HK-2 (cell line): ENCODE data around the gene ENAH.
"Not testable (repeated sequence)": the region's sequence is repeated elsewhere in the genome, so short reads cannot be mapped to it uniquely, and the experiment has no call there.

ENCODE experiments used
- DNase-seq: peaks from one replicate; pipeline ENCODE4 v3.0.0-alpha.2; 2018; ENCODE audit not compliant: unreplicated experiment

The ENAH gene

GRCh38 chr1:225526878-225527277 lies 126.0 kb downstream of the ENAH start:
- DNase-seq, result no peak

GRCh38 chr1:225525377-225525776 lies 127.5 kb downstream of the ENAH start:
- no peak for DNase-seq

- DNase-seq, result no peak
Measured at GRCh38 chr1:225524570-225524969, 128.4 kb downstream of the ENAH start.

- DNase-seq, result no peak
Measured at GRCh38 chr1:225523263-225523950, 129.5 kb downstream of the ENAH start.

GRCh38 chr1:225522588-225523262 lies 130.2 kb downstream of the ENAH start:
- no peak for DNase-seq

GRCh38 chr1:225520587-225521227 lies 132.2 kb downstream of the ENAH start:
- DNase-seq, result no peak

- no peak for DNase-seq
Measured at GRCh38 chr1:225519166-225519863, 133.6 kb downstream of the ENAH start.

- no peak for DNase-seq
Measured at GRCh38 chr1:225517697-225518096, 135.2 kb downstream of the ENAH start.

- DNase-seq, result no peak
Measured at GRCh38 chr1:225517221-225517620, 135.7 kb downstream of the ENAH start.

- no peak for DNase-seq
Measured at GRCh38 chr1:225514671-225515081, 138.2 kb downstream of the ENAH start.

- not testable (repeated sequence) for DNase-seq
Measured at GRCh38 chr1:225513576-225513975, 139.3 kb downstream of the ENAH start.

GRCh38 chr1:225511828-225512381 lies 141.0 kb downstream of the ENAH start:
- DNase-seq, result no peak

- DNase-seq, result not testable (repeated sequence)
Measured at GRCh38 chr1:225510740-225511139, 142.2 kb downstream of the ENAH start.

GRCh38 chr1:225509770-225510169 lies 143.2 kb downstream of the ENAH start:
- no peak for DNase-seq

GRCh38 chr1:225509376-225509707 lies 143.6 kb downstream of the ENAH start:
- DNase-seq, result no peak

- peak; percentile 46 for DNase-seq
Measured at GRCh38 chr1:225508538-225509375, 144.2 kb downstream of the ENAH start.

- DNase-seq, result no peak
Measured at GRCh38 chr1:225506727-225507126, 146.2 kb downstream of the ENAH start.

- DNase-seq, result no peak
Measured at GRCh38 chr1:225504776-225505175, 148.1 kb downstream of the ENAH start.

GRCh38 chr1:225500624-225501192 lies 152.2 kb downstream of the ENAH start:
- no peak for DNase-seq

- DNase-seq, result no peak
Measured at GRCh38 chr1:225498549-225499136, 154.3 kb downstream of the ENAH start.
